HEK293 (cell line): ENCODE data around the gene IFI30.
"Not testable (repeated sequence)": the region's sequence is repeated elsewhere in the genome, so short reads cannot be mapped to it uniquely, and the experiment has no call there.

Experiments
- CTCF ChIA-PET: fragments of 350-600 bp; formaldehyde crosslinking; extraction: SDS; loops from one replicate; lab custom pipeline; 2021; ENCODE audit warnings: antibody characterized with exemption; lab: Yijun Ruan, JAX
- POLR2A ChIA-PET: fragments of 300-600 bp; formaldehyde crosslinking; extraction: SDS; loops from one replicate; lab custom pipeline; 2020; ENCODE audit warnings: antibody characterized with exemption, inconsistent platforms; lab: Yijun Ruan, JAX
- H3K27ac ChIP-seq: fragments of 200-500 bp; sonication (Bioruptor generic); 2 replicates; pipeline ENCODE4 v1.5.1; 2014; ENCODE audit warnings: low read depth, low read length, control low read depth, inconsistent platforms; ENCODE audit errors: extremely low read depth
- H3K36me3 ChIP-seq, 2 experiments: fragments of 200-500 bp in 1 of 2; sonication (Bioruptor generic) in 1 of 2; 1 replicate in 1 of 2; 2 replicates in 1 of 2; pipeline ENCODE4 v1.5.1; 2014 to 2017; ENCODE audit warnings: inconsistent platforms in 2 of 2, low read length in 2 of 2; ENCODE audit not compliant: control insufficient read depth in 2 of 2, insufficient read depth in 1 of 2
- H3K4me1 ChIP-seq: fragments of 200-500 bp; sonication (Bioruptor generic); 2 replicates; pipeline ENCODE4 v1.5.1; 2014; ENCODE audit warnings: mild to moderate bottlenecking, low read length, inconsistent platforms; ENCODE audit not compliant: control insufficient read depth, insufficient read depth
- H3K4me3 ChIP-seq: 2 replicates; pipeline ENCODE4 v1.5.1; 2011; ENCODE audit warnings: low read depth, mild to moderate bottlenecking, control low read depth, low read length, moderate library complexity
- H3K9me3 ChIP-seq: fragments of 200-500 bp; sonication (Bioruptor generic); 2 replicates; pipeline ENCODE4 v1.5.1; 2014; ENCODE audit warnings: low read depth, low read length, inconsistent platforms; ENCODE audit not compliant: control insufficient read depth, insufficient read depth
- GLIS2 ChIP-seq: fragments of 450-650 bp; formaldehyde crosslinking; IDR thresholded peaks from 2 replicates; pipeline ENCODE4 v1.5.1; 2016; ENCODE audit warnings: missing biosample characterization, missing genetic modification characterization
- KLF8 ChIP-seq: fragments of 450-650 bp; formaldehyde crosslinking; IDR thresholded peaks from 2 replicates; pipeline ENCODE4 v1.5.1; 2016; ENCODE audit warnings: missing biosample characterization, missing genetic modification characterization
- REST ChIP-seq: fragments of 450-650 bp; formaldehyde crosslinking; IDR thresholded peaks from 2 replicates; pipeline ENCODE4 v1.5.1; 2016; ENCODE audit warnings: missing biosample characterization, missing genetic modification characterization
- TCF7L2 ChIP-seq: IDR thresholded peaks from 2 replicates; pipeline ENCODE4 v1.6.1; 2011; ENCODE audit warnings: low read depth, mild to moderate bottlenecking, inconsistent platforms, low read length, moderate library complexity, borderline replicate concordance
- ZBTB17 ChIP-seq: fragments of 450-650 bp; formaldehyde crosslinking; IDR thresholded peaks from 2 replicates; pipeline ENCODE4 v1.5.1; 2016; ENCODE audit warnings: missing biosample characterization, missing genetic modification characterization
- ZEB2 ChIP-seq: fragments of 450-650 bp; formaldehyde crosslinking; IDR thresholded peaks from 2 replicates; pipeline ENCODE4 v1.5.1; 2016; ENCODE audit warnings: missing biosample characterization, missing genetic modification characterization
- ZNF121 ChIP-seq: fragments of 450-650 bp; formaldehyde crosslinking; IDR thresholded peaks from 2 replicates; pipeline ENCODE4 v1.5.1; 2016; ENCODE audit warnings: missing biosample characterization, missing genetic modification characterization
- ZNF221 ChIP-seq: fragments of 450-650 bp; formaldehyde crosslinking; IDR thresholded peaks from 2 replicates; pipeline ENCODE4 v1.5.1; 2017; ENCODE audit warnings: missing biosample characterization, missing genetic modification characterization, borderline replicate concordance
- ZNF23 ChIP-seq: fragments of 450-650 bp; formaldehyde crosslinking; IDR thresholded peaks from 2 replicates; pipeline ENCODE4 v1.5.1; 2016; ENCODE audit warnings: missing biosample characterization, missing genetic modification characterization, borderline replicate concordance
- ZNF341 ChIP-seq: fragments of 450-650 bp; formaldehyde crosslinking; IDR thresholded peaks from 2 replicates; pipeline ENCODE4; 2016; ENCODE audit warnings: low read depth, missing biosample characterization, missing genetic modification characterization
- ZNF580 ChIP-seq: fragments of 450-650 bp; formaldehyde crosslinking; IDR thresholded peaks from 2 replicates; pipeline ENCODE4 v1.5.1; 2016; ENCODE audit warnings: missing biosample characterization, missing genetic modification characterization
- ZNF624 ChIP-seq: fragments of 450-650 bp; formaldehyde crosslinking; IDR thresholded peaks from 2 replicates; pipeline ENCODE4 v1.5.1; 2017; ENCODE audit warnings: missing biosample characterization, missing genetic modification characterization
- ZNF707 ChIP-seq: fragments of 450-650 bp; formaldehyde crosslinking; IDR thresholded peaks from 2 replicates; pipeline ENCODE4 v1.5.1; 2016; ENCODE audit warnings: missing biosample characterization, missing genetic modification characterization
- ZNF785 ChIP-seq: fragments of 450-650 bp; formaldehyde crosslinking; IDR thresholded peaks from 2 replicates; pipeline ENCODE4 v1.5.1; 2016; ENCODE audit warnings: missing biosample characterization, missing genetic modification characterization
- ZXDB ChIP-seq: fragments of 450-650 bp; formaldehyde crosslinking; IDR thresholded peaks from 2 replicates; pipeline ENCODE4 v1.5.1; 2016; ENCODE audit warnings: missing biosample characterization, missing genetic modification characterization

The IFI30 gene

GRCh38 chr19:18159059-18159616, 14.5 kb upstream of the IFI30 start:
- POLR2A ChIA-PET, H3K27ac ChIP-seq, H3K4me3 ChIP-seq, H3K9me3 ChIP-seq: not testable (repeated sequence)
- Histone ChIP-seq H3K36me3 (peaks cover 9 to 50% of the 10 kb centered on the region in 2 experiments; a peak in 2 of 3 replicates), H3K4me1 (peaks cover 12% of the 10 kb centered on the region)
- CTCF ChIA-PET: interaction anchor here (0.7 to 2.7 kb wide), 6 partner anchors 9 to 255 kb away, joined by 3 to 9 read pairs (median 4); no protein-coding TSS in a partner anchor
- TF ChIP-seq ZEB2 (peak; percentile 56; the same call in 1 of the 2 replicates), ZBTB17 (tag by site-specific recombination) (peak; percentile 61; the same call in 1 of the 2 replicates), ZNF121 (tag by site-specific recombination) (peak; percentile 37; the same call in 1 of the 2 replicates)
- TF ChIP-seq, all 188 proteins: peak for 3; not testable (repeated sequence) for 185

- Histone ChIP-seq H3K27ac (no peak overlapping the region), H3K4me3 (no peak overlapping the region), H3K9me3 (no peaks in the 10 kb centered on the region), H3K4me1 (peaks cover 12% of the 10 kb centered on the region), H3K36me3 (peaks cover 15 to 51% of the 10 kb centered on the region in 2 experiments; a peak in 2 of 3 replicates)
- TF ChIP-seq ZNF624 (tag by site-specific recombination): no peak
- CTCF ChIA-PET: interaction anchor here (0.6 to 2.7 kb wide), 9 partner anchors 8 to 254 kb away, joined by 3 to 14 read pairs (median 3); partner anchors contain the start of genes IL12RB1 and PIK3R2
- POLR2A ChIA-PET: no interaction called here
Observed at GRCh38 chr19:18159810-18160209, 13.8 kb upstream of the IFI30 start.

- CTCF ChIA-PET: interaction anchor here (0.6 to 2.7 kb wide), 18 partner anchors 8 to 119 kb away, joined by 3 to 14 read pairs (median 4); partner anchors contain the start of genes IL12RB1 and PIK3R2
- Histone ChIP-seq H3K27ac (peak overlapping the region; percentile 28; the same call in 1 of the 2 replicates), H3K4me3 (no peak overlapping the region), H3K4me1 (peaks cover 12% of the 10 kb centered on the region), H3K9me3 (no peaks in the 10 kb centered on the region), H3K36me3 (peaks cover 20 to 50% of the 10 kb centered on the region in 2 experiments; a peak in 2 of 3 replicates)
- TF ChIP-seq ZNF341 (tag by site-specific recombination) (peak; percentile 82), REST (tag by site-specific recombination) (peak; percentile 66; the same call in 1 of the 2 replicates), ZXDB (no peak), ZNF23 (tag by site-specific recombination) (no peak), ZNF707 (tag by site-specific recombination) (no peak), ZNF221 (tag by site-specific recombination) (no peak), KLF8 (no peak), TCF7L2 (no peak), GLIS2 (tag by site-specific recombination) (0 out of 2 replicates have a peak, but pooled peaks have one; percentile 26), ZNF580 (peak; percentile 91), ZNF785 (tag by site-specific recombination) (no peak)
- POLR2A ChIA-PET: interaction anchor here (1.2 kb wide), 1 partner anchor 32 kb away, joined by 3 read pairs; the partner anchor contains the start of gene MPV17L2
Observed at GRCh38 chr19:18160493-18160970, 13.1 kb upstream of the IFI30 start.
